Keratinocyte (primary cell): ENCODE data around the gene C3orf70. TPM values are rescaled to one million over a fixed set of nuclear protein-coding genes. Genes with fewer than 3 reads are reported as not detected.

Experiments
- DNase-seq: peaks from one replicate; pipeline ENCODE4 v3.0.0-alpha.2; 2011; ENCODE audit warnings: low read depth, missing footprints, low spot score
- FAIRE-seq: peaks from 2 replicates; lab custom pipeline; 2011; peaks lifted over from hg19 to GRCh38; lab: Jason Lieb, UNC
- H2AFZ ChIP-seq: 2 replicates; pipeline ENCODE4 v1.6.0; 2012; ENCODE audit warnings: low read length, control low read depth, inconsistent platforms; ENCODE audit not compliant: control insufficient read depth
- H3K27ac ChIP-seq: 2 replicates; pipeline ENCODE4 v1.5.1; 2011; ENCODE audit warnings: low read length; ENCODE audit not compliant: control insufficient read depth, insufficient read depth
- H3K27me3 ChIP-seq: 3 replicates; pipeline ENCODE4 v1.6.0; 2011; ENCODE audit warnings: low read length; ENCODE audit not compliant: control insufficient read depth, insufficient read depth; ENCODE audit errors: extremely low read depth
- H3K36me3 ChIP-seq, 2 experiments: 2 replicates in 1 of 2; 3 replicates in 1 of 2; pipeline ENCODE4 v1.5.1; 2011; ENCODE audit warnings: low read length in 2 of 2, mild to moderate bottlenecking in 1 of 2; ENCODE audit not compliant: control insufficient read depth in 2 of 2, insufficient read depth in 2 of 2; ENCODE audit errors: extremely low read depth in 1 of 2
- H3K4me1 ChIP-seq: 3 replicates; pipeline ENCODE4 v1.5.1; 2011; ENCODE audit warnings: low read length; ENCODE audit not compliant: control insufficient read depth, insufficient read depth; ENCODE audit errors: extremely low read depth
- H3K4me2 ChIP-seq: 3 replicates; pipeline ENCODE4 v1.6.0; 2011; ENCODE audit warnings: low read depth, low read length; ENCODE audit not compliant: control insufficient read depth, insufficient read depth; ENCODE audit errors: extremely low read depth
- H3K4me3 ChIP-seq, 3 experiments: fragments of 200-600 bp in 1 of 3; sonication (generic) in 1 of 3; 2 replicates in 2 of 3; 3 replicates in 1 of 3; pipeline ENCODE4 v1.5.1; 2011 to 2016; ENCODE audit warnings: low read length in 3 of 3, mild to moderate bottlenecking in 3 of 3, control low read depth in 2 of 3, inconsistent platforms in 1 of 3, low read depth in 1 of 3, mixed read lengths in 1 of 3, mixed run types in 1 of 3, moderate library complexity in 1 of 3; ENCODE audit not compliant: control insufficient read depth in 2 of 3, insufficient read depth in 2 of 3; ENCODE audit errors: extremely low read depth in 1 of 3
- H3K79me2 ChIP-seq: 2 replicates; pipeline ENCODE4 v1.6.0; 2012; ENCODE audit warnings: low read length; ENCODE audit not compliant: control insufficient read depth, insufficient read depth
- H3K9ac ChIP-seq: 3 replicates; pipeline ENCODE4 v1.6.0; 2011; ENCODE audit warnings: low read length; ENCODE audit not compliant: control insufficient read depth, insufficient read depth; ENCODE audit errors: extremely low read depth
- H3K9me1 ChIP-seq: 3 replicates; pipeline ENCODE4 v1.6.0; 2011; ENCODE audit warnings: low read length; ENCODE audit not compliant: control insufficient read depth, insufficient read depth; ENCODE audit errors: extremely low read depth
- H3K9me3 ChIP-seq: 2 replicates; pipeline ENCODE4 v1.5.1; 2012; ENCODE audit warnings: low read depth, low read length; ENCODE audit not compliant: control insufficient read depth
- H4K20me1 ChIP-seq: 3 replicates; pipeline ENCODE4 v1.6.0; 2011; ENCODE audit warnings: low read length; ENCODE audit not compliant: control insufficient read depth, insufficient read depth; ENCODE audit errors: extremely low read depth
- CTCF ChIP-seq, 3 experiments: IDR thresholded peaks in 1 of 3; conservative IDR thresholded peaks in 1 of 3; optimal IDR thresholded peaks in 1 of 3; 2 replicates in 2 of 3; 3 replicates in 1 of 3; pipeline versions ENCODE3 to v1.5.1; 2011; ENCODE audit warnings: low read length in 3 of 3, mild to moderate bottlenecking in 3 of 3, moderate library complexity in 2 of 3, control low read depth in 1 of 3, inconsistent platforms in 1 of 3; ENCODE audit not compliant: insufficient read depth in 2 of 3; ENCODE audit errors: extremely low read depth in 1 of 3
- EZH2 ChIP-seq: IDR thresholded peaks from one replicate; pipeline ENCODE4 v1.6.1; 2012; ENCODE audit warnings: inconsistent platforms, mild to moderate bottlenecking, low read length, moderate library complexity
- dilution Hi-C: fragments of 300-500 bp; cut with MboI; formaldehyde crosslinking; loops from one replicate; pipeline ENCODE4 v1.7.0; 2020; ENCODE audit warnings: low sequenced_read_pairs; ENCODE audit not compliant: extremely low pct_ligation_motif_present
- polyA plus RNA-seq, 5 experiments: library from polyadenylated mRNA; depleted of rRNA in 3 of 5; stranded (reverse) in 3 of 5; stranded (forward) in 1 of 5; unstranded in 1 of 5; fragments of >200 nt; gene quantifications; 1 replicate in 1 of 5; 2 replicates in 3 of 5; 3 replicates in 1 of 5; pipeline versions ENCODE4 v1.2.1 to v1.2.3, GENCODE V29; 2011 to 2012; ENCODE audit warnings: missing spikeins in 2 of 5, low read depth in 1 of 5, low replicate concordance in 1 of 5

The C3orf70 gene
- polyA plus RNA-seq, 1 donor (not counting 4 experiments of a cell fraction or from before 2014, with no cell fraction given), result not detected

- Histone ChIP-seq H3K36me3 (no peaks in the 10 kb centered on the region), H3K27me3 (peaks cover 46% of the 10 kb centered on the region), H3K4me2 (no peak overlapping the region), H3K9ac (no peak overlapping the region), H3K4me3 (no peak overlapping the region), H3K9me3 (no peaks in the 10 kb centered on the region), H3K27ac (no peak overlapping the region), H4K20me1 (no peaks in the 10 kb centered on the region), H3K9me1 (no peaks in the 10 kb centered on the region), H2AFZ (no peak overlapping the region), H3K4me1 (no peaks in the 10 kb centered on the region), H3K79me2 (no peaks in the 10 kb centered on the region)
- FAIRE-seq (no peak), DNase-seq (no peak)
- dilution Hi-C loops, result no loop called here
- TF ChIP-seq EZH2, result no peak
- TF ChIP-seq CTCF (optimal IDR thresholded peaks at IDR 0.05 in 1 of 3, IDR thresholded peaks at IDR 0.05 in 1 of 3, conservative IDR thresholded peaks at IDR 0.05 in 1 of 3; ENCODE audit: extremely low read depth in 1 of 3, insufficient read depth in 2 of 3, low read length in 3 of 3), result no peak
Measured at GRCh38 chr3:185151101-185151963, 1.5 kb downstream of the C3orf70 start.

GRCh38 chr3:185150561-185150960, 2.3 kb downstream of the C3orf70 start:
- H3K36me3 ChIP-seq, result no peaks in the 10 kb centered on the region
- no peaks in the 10 kb centered on the region for H3K9me3 ChIP-seq
- no peaks in the 10 kb centered on the region for H4K20me1 ChIP-seq
- H2AFZ ChIP-seq, result no peak overlapping the region
- H3K4me2 ChIP-seq, result no peak overlapping the region
- H3K79me2 ChIP-seq, result no peaks in the 10 kb centered on the region
- H3K9ac ChIP-seq, result no peak overlapping the region
- H3K27me3 ChIP-seq, result peaks cover 46% of the 10 kb centered on the region
- FAIRE-seq (no peak), DNase-seq (no peak)
- no peak overlapping the region for H3K27ac ChIP-seq
- H3K4me3 ChIP-seq, result no peak overlapping the region
- dilution Hi-C loops, result no loop called here
- no peaks in the 10 kb centered on the region for H3K9me1 ChIP-seq
- no peaks in the 10 kb centered on the region for H3K4me1 ChIP-seq
- TF ChIP-seq EZH2 (no peak), CTCF (optimal IDR thresholded peaks at IDR 0.05 in 1 of 3, IDR thresholded peaks at IDR 0.05 in 1 of 3, conservative IDR thresholded peaks at IDR 0.05 in 1 of 3; ENCODE audit: extremely low read depth in 1 of 3, insufficient read depth in 2 of 3, low read length in 3 of 3) (no peak)
